ENCODE data around the gene CSNK1G2.
A peak's percentile ranks its signal among the peaks of the same experiment; 100 is the strongest.
"Not testable (repeated sequence)": the region's sequence is repeated elsewhere in the genome, so short reads cannot be mapped to it uniquely, and the experiment has no call there.

CSNK1G2 gene

GRCh38 chr19:1988464-1988863 is 47.5 kb downstream of the CSNK1G2 start:
- not testable (repeated sequence) for DNase-seq (ENCODE audit: low spot score)

GRCh38 chr19:1989513-1990229 is 48.7 kb downstream of the CSNK1G2 start:
- DNase-seq (ENCODE audit: low spot score) = no peak

GRCh38 chr19:1990230-1991017 is 49.5 kb downstream of the CSNK1G2 start:
- DNase-seq (ENCODE audit: low spot score) = no peak

DNA sequence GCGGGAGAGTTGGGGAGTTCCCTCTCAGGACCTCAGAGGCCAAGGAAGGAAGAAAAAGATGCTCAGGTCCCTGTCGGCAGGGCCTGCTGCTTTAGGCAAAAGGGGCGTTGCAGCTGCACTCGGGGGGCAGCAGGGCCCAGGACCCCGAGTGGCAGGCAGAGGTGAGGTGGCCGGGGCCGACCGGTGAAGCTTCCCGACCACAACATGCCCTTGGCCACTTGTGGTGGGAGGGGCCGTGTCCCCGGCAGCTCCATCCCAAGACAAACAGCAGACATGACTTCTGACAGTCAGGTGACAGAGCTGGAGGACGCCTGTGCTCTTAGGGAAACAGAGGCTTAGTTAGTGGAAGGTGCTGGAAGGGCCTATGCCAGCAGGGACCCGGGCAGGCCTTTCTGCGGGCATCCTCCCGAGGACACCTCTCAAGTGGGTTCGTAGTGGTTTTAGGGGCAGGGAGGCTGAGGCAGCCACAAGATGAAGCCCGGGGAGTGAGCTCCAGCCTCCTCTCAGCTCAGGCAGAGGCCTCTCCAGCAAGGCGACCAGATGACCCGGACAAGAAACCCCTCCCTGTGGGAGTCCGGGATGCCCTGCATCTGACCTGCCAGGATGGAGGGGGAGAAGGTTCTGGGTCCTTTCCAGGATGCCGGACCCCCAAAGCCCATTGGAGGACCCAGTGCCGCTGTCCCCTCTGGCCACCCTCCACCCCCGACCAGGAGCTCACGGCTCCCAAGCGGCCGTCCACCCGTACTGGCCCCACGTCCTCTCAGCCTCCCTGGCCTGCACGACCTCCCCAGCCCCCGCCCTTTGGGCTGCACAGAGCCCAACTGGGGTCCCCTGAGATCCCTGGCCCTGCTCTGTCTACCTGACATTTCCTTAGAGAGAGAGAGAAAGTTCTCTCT is 50.3 kb downstream of the CSNK1G2 start:
- DNase-seq (ENCODE audit: low spot score) = no peak

DNA sequence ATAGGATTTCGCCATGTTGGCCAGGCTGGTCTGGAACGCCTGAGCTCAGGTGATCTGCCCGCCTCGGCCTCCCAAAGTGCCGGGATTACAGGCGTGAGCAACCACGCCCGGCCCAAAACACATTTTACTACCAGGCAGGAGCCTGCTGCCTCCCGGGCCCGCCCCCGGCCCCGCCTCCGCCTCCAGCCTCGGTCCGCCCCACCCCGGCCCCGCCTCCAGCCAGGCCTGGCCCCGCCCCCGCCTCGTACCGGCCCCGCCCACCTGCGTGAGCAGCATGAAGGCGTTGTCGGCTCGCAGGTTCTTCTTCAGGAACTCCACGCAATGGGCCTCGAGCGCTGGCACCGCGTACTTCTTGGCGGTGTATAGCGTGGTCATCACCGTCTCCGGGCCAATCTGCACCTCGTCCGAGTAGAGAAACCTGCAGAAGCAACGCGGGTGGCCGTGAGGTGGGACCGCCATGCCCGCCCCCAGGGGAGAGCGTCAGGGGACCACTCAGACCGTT is 51.8 kb downstream of the CSNK1G2 start:
- DNase-seq (ENCODE audit: low spot score) = peak; percentile 63

DNA sequence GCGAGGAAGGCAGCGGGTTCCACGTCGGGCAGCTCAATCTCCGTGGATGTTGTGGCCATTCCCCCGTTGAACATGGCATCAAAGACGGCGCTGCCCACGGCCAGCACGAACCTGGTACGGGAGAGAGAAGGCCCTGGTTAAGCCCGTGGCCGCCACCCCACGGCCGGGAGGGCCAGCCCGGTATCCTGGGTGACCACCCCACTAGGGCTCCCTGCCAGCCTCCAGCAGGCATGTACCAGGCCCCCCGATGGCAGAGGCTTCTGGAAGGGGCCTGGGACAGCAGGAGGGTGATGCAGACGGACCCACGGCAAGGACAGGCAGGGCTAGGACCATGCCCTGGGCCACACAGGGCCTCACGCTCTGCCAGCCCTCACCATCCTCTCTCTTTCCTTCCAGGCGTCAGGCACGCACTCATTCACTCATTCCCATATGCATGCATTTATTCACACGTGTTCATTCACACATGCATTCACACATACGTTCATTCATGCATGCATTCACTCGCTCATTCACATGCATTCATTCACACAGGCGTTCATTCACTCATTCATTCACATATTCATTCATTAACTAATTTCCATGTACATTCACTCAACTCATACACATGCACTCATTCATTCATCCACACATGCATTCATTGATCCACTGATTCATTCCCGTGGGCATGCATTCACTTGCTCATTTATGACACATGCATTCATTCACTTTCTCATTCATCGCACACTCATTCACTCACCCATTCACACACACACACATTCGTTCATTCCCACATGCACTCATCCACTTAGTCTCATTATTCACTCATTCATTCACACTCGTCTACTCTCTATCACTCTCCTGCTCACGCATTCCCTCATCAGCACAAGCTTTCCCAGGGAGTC is 56.6 kb downstream of the CSNK1G2 start:
- no peak for DNase-seq (ENCODE audit: low spot score)

DNA sequence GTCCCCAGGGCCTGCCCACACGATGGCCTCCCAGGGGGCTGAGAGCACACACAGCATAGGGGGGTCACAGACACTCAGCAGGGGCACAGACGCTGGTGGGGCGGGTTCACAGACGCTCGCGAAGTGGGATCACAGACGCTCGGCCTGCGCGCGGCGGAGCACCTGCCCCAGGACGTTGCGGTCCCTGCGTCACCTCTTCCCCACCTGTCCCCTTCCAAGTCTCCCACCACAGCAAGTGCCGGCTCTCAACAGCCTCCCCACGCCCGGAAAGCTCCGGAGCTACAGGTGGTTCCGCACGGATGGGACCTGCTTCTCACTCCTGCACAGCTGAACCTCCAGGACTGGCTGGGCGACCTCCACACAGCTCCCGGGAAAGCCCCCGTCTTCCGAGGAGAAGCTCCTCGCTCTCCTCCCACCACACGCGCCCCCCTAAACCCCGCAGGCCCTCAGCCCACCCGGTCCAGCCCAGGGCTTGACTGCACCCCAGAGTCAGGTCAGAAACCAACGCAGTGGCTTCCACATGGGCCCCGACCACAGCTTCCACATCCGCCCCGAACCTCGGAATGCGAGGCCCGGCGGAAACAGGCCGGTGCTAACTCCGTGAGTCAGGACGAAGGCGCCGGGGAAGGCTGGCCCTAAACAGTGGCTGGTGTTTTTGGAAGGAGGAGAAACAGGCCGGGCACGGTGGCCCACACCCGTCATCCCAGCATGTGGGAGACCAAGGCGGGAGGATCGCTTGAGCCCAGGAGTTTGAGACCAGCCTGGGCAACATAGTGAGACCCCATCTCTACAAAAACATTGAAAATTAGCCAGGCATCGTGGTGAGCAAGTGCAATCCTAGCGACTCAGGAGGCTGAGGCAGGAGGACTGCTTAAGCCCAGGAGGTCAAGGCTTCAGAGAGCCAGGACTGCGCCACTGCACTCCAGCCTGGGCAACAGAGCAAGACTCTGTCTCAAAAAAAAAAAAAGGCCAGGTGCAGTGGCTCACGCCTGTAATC is 58.0 kb downstream of the CSNK1G2 start:
- DNase-seq (ENCODE audit: low spot score) = no peak

GRCh38 chr19:1999856-2000515 is 59.0 kb downstream of the CSNK1G2 start:
- DNase-seq (ENCODE audit: low spot score) = no peak

GRCh38 chr19:2003874-2004273 is 62.9 kb downstream of the CSNK1G2 start:
- no peak for DNase-seq (ENCODE audit: low spot score)

- DNase-seq (ENCODE audit: low spot score) = no peak
Measured at GRCh38 chr19:2010135-2010668, 69.2 kb downstream of the CSNK1G2 start.

- DNase-seq (ENCODE audit: low spot score) = no peak
Measured at GRCh38 chr19:2011169-2011568, 70.2 kb downstream of the CSNK1G2 start.

- no peak for DNase-seq (ENCODE audit: low spot score)
Measured at GRCh38 chr19:2012941-2013682, 72.1 kb downstream of the CSNK1G2 start.

DNA sequence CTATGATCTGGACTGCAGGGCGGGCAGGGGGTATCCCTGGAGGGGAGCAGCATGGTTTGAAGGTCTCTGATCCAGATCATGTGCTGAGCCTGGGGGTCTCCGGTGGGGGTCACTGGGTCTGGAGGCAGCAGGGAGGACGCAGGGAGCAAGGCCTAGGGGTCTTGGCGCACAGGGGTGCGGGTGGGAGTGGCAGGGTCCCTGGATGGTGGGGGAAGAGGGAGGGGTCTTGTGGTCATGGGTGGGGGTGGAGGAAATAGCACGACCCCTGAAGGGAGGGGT is 72.7 kb downstream of the CSNK1G2 start:
- DNase-seq (ENCODE audit: low spot score) = no peak

DNA sequence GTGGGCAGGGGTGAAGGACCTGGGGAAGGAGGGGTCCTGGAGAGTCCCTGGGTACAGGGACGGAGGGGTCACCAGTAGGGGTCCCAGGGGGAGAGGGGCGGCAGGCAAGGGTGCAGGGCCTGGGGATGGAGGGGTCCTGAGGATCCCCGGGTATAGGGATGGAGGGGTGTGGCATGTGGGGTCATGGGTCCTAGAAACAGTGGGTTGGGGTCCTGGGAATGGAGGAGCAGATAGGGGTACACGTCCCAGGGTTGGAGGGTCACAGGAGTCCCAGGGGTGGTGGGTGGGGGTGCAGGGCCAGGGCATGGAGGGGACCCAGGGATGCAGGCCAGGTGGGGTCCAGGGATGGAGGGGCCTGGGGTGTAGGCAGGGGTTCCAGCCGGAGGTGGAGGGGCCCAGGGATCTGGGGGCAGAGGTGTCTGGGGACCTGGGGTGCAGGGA is 73.2 kb downstream of the CSNK1G2 start:
- no peak for DNase-seq (ENCODE audit: low spot score)

GRCh38 chr19:2014731-2015607 is 74.0 kb downstream of the CSNK1G2 start:
- DNase-seq (ENCODE audit: low spot score) = no peak

GRCh38 chr19:2015608-2015950 is 74.6 kb downstream of the CSNK1G2 start, which contains the start of gene BTBD2:
BTBD2 (minus strand) TSS chr19:2015714; CDS start chr19:2015703, 11 bp downstream.
- DNase-seq (ENCODE audit: low spot score) = peak; percentile 80

DNA sequence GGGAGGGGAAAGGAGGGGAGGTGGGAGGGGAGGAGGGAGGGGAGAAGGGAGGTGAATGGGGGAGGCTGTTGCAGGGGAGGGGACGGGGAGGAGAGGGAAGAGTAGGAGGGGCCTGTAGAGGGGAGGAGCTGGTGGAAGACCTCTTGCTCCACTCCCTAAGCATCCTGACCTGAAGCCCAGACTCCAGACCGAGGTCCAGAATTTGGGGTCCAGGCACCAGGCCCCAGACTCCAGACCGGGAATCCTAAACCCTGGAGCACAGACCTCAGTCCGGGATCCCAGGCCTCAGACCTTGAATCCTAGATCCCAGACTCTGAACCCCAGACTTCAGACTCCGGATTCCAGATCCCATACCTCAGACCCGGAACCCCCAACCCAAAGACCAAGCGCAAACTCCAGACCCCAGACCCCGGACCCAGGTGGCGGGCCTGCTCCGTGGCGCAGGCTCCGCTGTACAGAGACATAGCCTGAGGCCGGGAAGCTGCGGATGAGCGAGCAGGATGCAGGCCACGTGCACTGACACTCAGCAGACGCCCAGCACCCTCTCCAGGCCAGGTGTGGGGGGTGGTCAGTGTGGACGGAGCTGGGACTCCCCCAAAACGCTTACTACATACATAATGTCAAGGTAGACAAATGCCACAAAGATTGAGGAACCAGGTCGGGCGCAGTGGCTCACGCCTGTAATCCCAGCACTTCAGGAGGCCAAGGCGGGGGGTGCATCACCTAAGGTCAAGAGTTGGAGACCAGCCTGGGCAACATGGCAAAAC is 75.3 kb downstream of the CSNK1G2 start:
- DNase-seq (ENCODE audit: low spot score) = peak; percentile 91
